Colonic mucosa (tissue), 4 donors: ENCODE data around the gene CRISPLD2. TPM values are rescaled to one million over a fixed set of nuclear protein-coding genes. Genes with fewer than 3 reads are reported as not detected.

Experiments
- DNase-seq: peaks from one replicate; pipeline ENCODE4 v3.0.0-alpha.2; 2020
- H3K27ac ChIP-seq: fragments of 200-600 bp; one replicate; pipeline ENCODE4 v1.8.0; 2021
- H3K27me3 ChIP-seq: fragments of 200-600 bp; one replicate; pipeline ENCODE4 v1.8.0; 2021
- H3K36me3 ChIP-seq: fragments of 200-600 bp; one replicate; pipeline ENCODE4 v1.8.0; 2021
- H3K4me1 ChIP-seq: fragments of 200-600 bp; one replicate; pipeline ENCODE4 v1.8.0; 2021; ENCODE audit warnings: mild to moderate bottlenecking
- H3K4me3 ChIP-seq: fragments of 200-600 bp; one replicate; pipeline ENCODE4 v1.8.0; 2021
- H3K9ac ChIP-seq, 2 donors: one replicate each; pipeline ENCODE4 v1.7.0; 2013; ENCODE audit warnings: control low read depth in 2 of 2, low read depth in 2 of 2, low read length in 2 of 2
- H3K9me3 ChIP-seq: fragments of 200-600 bp; one replicate; pipeline ENCODE4 v1.8.0; 2021
- CTCF ChIP-seq: fragments of 200-600 bp; IDR thresholded peaks from one replicate; pipeline ENCODE4 v1.8.0; 2022; ENCODE audit warnings: antibody characterized with exemption, mild to moderate bottlenecking
- intact Hi-C: fragments of 100-400 bp; cut with DNase I; formaldehyde crosslinking; loops from one replicate; pipeline ENCODE4 v1.14.1; 2022
- total RNA-seq, 2 donors: library from RNA; stranded (reverse); fragmentation: NEBNext Ultra II Directional in 1 of 2; extraction: Animal tissue kit (Norgen Biotek cat#: 25700) in 1 of 2; gene quantifications; one replicate each; pipeline ENCODE4 v1.2.1, GENCODE V29; 2021
- donor health status: healthy.
- donor health status: DM: no; HTN: no; CAD: no.
- donor health status: DM: no; HTN: no; CAD: no.

CRISPLD2 gene
- total RNA-seq, 2 donors from 2014 or later = 10.4 to 37.9 TPM

GRCh38 chr16:84841787-84842300 lies 22.1 kb downstream of the CRISPLD2 start:
- Histone ChIP-seq H3K36me3 (no peaks in the 10 kb centered on the region), H3K9me3 (no peaks in the 10 kb centered on the region), H3K4me3 (no peak overlapping the region), H3K27me3 (no peaks in the 10 kb centered on the region), H3K9ac (peak overlapping the region in 1 of 2 donors; percentile 43), H3K4me1 (no peaks in the 10 kb centered on the region), H3K27ac (peak overlapping the region; percentile 53)
- TF ChIP-seq CTCF = no peak
- DNase-seq = peak; percentile 77
- intact Hi-C loops = no loop called here

- H3K4me1 ChIP-seq = no peaks in the 10 kb centered on the region
- no peak overlapping the region for H3K4me3 ChIP-seq
- no peaks in the 10 kb centered on the region for H3K9me3 ChIP-seq
- peak overlapping the region; percentile 17 for H3K27ac ChIP-seq
- DNase-seq = no peak
- H3K9ac ChIP-seq = peak overlapping the region in 1 of 2 donors; percentile 0
- no peaks in the 10 kb centered on the region for H3K36me3 ChIP-seq
- H3K27me3 ChIP-seq = no peaks in the 10 kb centered on the region
- no peak for TF ChIP-seq CTCF
- intact Hi-C loops = no loop called here
These were observed 22.8 kb downstream of the CRISPLD2 start for GRCh38 chr16:84842516-84843148.

- Histone ChIP-seq H3K27ac (peak overlapping the region; percentile 17), H3K36me3 (no peaks in the 10 kb centered on the region), H3K4me1 (no peaks in the 10 kb centered on the region), H3K9ac (peak overlapping the region in 1 of 2 donors; percentile 34), H3K4me3 (no peak overlapping the region), H3K9me3 (no peaks in the 10 kb centered on the region), H3K27me3 (no peaks in the 10 kb centered on the region)
- no peak for TF ChIP-seq CTCF
- DNase-seq = no peak
- intact Hi-C loops = no loop called here
These were observed 23.6 kb downstream of the CRISPLD2 start for GRCh38 chr16:84843149-84844048.

DNA sequence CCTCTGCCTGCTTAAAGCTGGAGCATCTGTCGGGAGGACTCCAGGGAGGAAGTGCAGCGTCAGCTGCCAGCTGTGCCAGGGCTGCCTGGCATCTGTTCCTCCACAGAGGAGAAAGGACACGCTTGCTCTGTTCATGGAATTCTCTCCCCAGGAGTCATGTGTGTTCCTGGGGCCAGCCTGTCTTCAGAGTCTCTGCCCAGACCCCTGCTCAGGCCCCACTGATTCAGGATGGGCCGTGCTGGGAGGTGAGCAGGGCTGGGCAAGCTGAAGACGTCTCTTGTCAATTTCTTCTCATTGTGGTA lies 24.2 kb downstream of the CRISPLD2 start:
- Histone ChIP-seq H3K27me3 (no peaks in the 10 kb centered on the region), H3K27ac (no peak overlapping the region), H3K9ac (peak overlapping the region in 1 of 2 donors; percentile 34), H3K4me1 (no peaks in the 10 kb centered on the region), H3K9me3 (no peaks in the 10 kb centered on the region), H3K4me3 (no peak overlapping the region), H3K36me3 (no peaks in the 10 kb centered on the region)
- no peak for DNase-seq
- TF ChIP-seq CTCF = no peak
- intact Hi-C loops = no loop called here

- Histone ChIP-seq H3K9ac (peak overlapping the region in 1 of 2 donors; percentile 24), H3K36me3 (no peaks in the 10 kb centered on the region), H3K27ac (no peak overlapping the region), H3K4me1 (no peaks in the 10 kb centered on the region), H3K9me3 (no peaks in the 10 kb centered on the region), H3K4me3 (no peak overlapping the region), H3K27me3 (no peaks in the 10 kb centered on the region)
- no peak for TF ChIP-seq CTCF
- DNase-seq = no peak
- intact Hi-C loops = no loop called here
These were observed 25.0 kb downstream of the CRISPLD2 start for GRCh38 chr16:84844559-84845495.
